ENCODE data around the gene LIX1L. TPM values are rescaled to one million over a fixed set of nuclear protein-coding genes. Genes with fewer than 3 reads are reported as not detected.
A peak's percentile ranks its signal among the peaks of the same experiment; 100 is the strongest.

Gene LIX1L
- total RNA-seq, 1 donor from 2014 or later: 25.0 TPM

DNA sequence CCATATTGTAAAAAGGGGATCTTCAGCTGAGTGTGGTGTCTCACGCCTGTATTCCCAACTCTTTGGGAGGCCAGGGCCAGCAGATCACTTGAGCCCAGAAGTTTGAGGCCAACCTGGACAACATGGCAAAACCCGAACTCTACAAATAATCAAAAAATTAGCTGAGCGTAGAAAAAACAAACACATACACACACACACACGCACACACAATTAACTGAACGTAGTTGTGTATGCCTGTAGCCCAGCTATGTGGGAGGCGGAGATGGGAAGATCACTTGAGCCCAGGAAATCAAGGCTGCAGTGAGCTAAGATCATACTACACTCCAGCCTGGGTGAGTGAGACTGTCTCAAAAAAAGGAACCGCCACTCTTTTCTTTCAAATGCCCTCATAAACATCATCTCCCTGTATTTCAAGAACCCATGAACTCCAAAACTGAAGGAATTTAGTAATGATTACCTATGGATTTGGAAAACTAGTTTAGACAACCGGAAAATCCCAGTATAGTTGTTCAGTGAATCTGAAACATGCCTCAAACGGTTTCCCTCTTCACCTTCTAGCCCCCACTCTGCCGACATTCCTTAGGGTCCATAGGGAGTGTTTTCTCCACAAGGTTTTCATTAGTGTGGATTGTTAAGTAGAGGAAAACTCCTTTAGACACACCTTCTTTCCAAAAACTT lies 34.1 kb upstream of the LIX1L start:
- TF ChIP-seq, protein P1, sequence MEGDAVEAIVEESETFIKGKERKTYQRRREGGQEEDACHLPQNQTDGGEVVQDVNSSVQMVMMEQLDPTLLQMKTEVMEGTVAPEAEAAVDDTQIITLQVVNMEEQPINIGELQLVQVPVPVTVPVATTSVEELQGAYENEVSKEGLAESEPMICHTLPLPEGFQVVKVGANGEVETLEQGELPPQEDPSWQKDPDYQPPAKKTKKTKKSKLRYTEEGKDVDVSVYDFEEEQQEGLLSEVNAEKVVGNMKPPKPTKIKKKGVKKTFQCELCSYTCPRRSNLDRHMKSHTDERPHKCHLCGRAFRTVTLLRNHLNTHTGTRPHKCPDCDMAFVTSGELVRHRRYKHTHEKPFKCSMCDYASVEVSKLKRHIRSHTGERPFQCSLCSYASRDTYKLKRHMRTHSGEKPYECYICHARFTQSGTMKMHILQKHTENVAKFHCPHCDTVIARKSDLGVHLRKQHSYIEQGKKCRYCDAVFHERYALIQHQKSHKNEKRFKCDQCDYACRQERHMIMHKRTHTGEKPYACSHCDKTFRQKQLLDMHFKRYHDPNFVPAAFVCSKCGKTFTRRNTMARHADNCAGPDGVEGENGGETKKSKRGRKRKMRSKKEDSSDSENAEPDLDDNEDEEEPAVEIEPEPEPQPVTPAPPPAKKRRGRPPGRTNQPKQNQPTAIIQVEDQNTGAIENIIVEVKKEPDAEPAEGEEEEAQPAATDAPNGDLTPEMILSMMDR (IDR thresholded peaks at IDR 0.05): no peak
- no peak for TF ChIP-seq POLR2AphosphoS5 (IDR thresholded peaks at IDR 0.05; ENCODE audit: insufficient read depth in 1 of 2, low read depth in 1 of 2)
- no peak for TF ChIP-seq POLR2A (IDR thresholded peaks at IDR 0.05)
- Histone ChIP-seq H3K4me1 (peaks cover 23% of the 10 kb centered on the region), H3K9me3 (no peaks in the 10 kb centered on the region), H3K4me3 (peak overlapping the region; percentile 83 to 89), H3K36me3 (peaks cover 19 to 40% of the 10 kb centered on the region in 2 donors), H3K27ac (peak overlapping the region; percentile 96), H3K27me3 (no peaks in the 10 kb centered on the region)
- intact Hi-C loops (cut with DNase I): no loop called here
- DNase-seq (ENCODE audit: extremely low spot score in 2 of 2): no peak

DNA sequence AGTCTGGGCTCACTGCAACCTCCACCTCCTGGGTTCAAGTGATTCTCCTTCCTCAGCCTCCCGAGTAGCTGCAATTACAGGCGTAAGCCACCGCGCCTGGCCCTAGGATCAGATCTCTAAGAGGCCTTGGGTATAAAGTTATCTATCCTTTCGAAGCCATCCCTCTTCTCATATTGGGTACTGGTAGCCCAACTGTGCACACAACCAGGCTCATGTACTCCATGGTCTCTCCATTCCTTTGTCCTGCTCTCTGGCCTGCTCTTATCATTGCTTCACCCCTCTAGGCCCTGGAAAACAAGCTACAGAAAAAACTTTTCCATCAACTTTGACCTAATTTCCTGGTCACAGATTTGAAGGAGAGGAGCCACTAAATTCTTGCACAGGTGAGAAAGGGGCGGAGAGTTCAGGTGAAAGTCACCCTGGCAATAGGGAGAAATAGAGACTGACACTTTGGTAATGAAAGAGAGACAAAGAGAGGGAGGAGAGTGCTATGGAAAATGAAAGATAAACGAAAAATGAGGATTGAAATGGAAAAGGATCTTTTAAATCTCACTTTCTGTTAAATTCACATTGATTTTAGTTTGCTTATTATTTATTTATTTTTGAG lies 32.5 kb upstream of the LIX1L start:
- DNase-seq (ENCODE audit: extremely low spot score in 2 of 2): peak in 1 of 2 donors; percentile 87
- H3K4me3 ChIP-seq: no peak overlapping the region
- H3K4me1 ChIP-seq: peaks cover 34% of the 10 kb centered on the region
- no peaks in the 10 kb centered on the region for H3K9me3 ChIP-seq
- H3K27me3 ChIP-seq: no peaks in the 10 kb centered on the region
- intact Hi-C loops (cut with DNase I): no loop called here
- TF ChIP-seq, protein P1 (IDR thresholded peaks at IDR 0.05): peak in 1 of 3 experiments; percentile 18
- TF ChIP-seq POLR2A (IDR thresholded peaks at IDR 0.05) (no peak), POLR2AphosphoS5 (IDR thresholded peaks at IDR 0.05; ENCODE audit: insufficient read depth in 1 of 2, low read depth in 1 of 2) (peak; percentile 8)
- peaks cover 19 to 34% of the 10 kb centered on the region in 2 donors for H3K36me3 ChIP-seq
- H3K27ac ChIP-seq: peak overlapping the region; percentile 96

DNA sequence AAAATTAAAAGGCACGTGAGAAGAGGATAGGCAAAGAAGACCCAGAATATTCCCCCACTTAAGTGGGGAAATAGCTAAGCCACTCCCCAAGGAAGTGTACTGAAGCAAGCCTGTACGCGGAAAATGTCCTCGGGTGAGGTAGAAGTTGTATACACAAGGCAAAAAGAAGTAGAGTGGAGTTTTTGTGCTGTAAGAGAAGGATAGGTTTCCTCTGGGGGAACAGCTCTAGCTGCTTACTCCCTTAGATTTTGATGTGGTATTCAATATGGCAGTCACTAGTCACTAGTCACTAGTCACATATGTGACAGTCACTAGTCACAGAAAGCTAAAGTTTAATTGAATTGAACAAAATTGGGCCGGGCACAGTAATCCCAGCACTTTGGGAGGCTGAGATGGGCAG lies 31.0 kb upstream of the LIX1L start:
- Histone ChIP-seq H3K27ac (peak overlapping the region; percentile 96), H3K4me1 (peaks cover 49% of the 10 kb centered on the region), H3K4me3 (no peak overlapping the region), H3K9me3 (no peaks in the 10 kb centered on the region), H3K36me3 (peaks cover 10 to 19% of the 10 kb centered on the region in 2 donors), H3K27me3 (no peaks in the 10 kb centered on the region)
- TF ChIP-seq POLR2A (IDR thresholded peaks at IDR 0.05) (no peak), POLR2AphosphoS5 (IDR thresholded peaks at IDR 0.05; ENCODE audit: insufficient read depth in 1 of 2, low read depth in 1 of 2) (no peak)
- TF ChIP-seq, protein P1 (IDR thresholded peaks at IDR 0.05): no peak
- DNase-seq (ENCODE audit: extremely low spot score in 2 of 2): no peak
- intact Hi-C loops (cut with DNase I): no loop called here

DNA sequence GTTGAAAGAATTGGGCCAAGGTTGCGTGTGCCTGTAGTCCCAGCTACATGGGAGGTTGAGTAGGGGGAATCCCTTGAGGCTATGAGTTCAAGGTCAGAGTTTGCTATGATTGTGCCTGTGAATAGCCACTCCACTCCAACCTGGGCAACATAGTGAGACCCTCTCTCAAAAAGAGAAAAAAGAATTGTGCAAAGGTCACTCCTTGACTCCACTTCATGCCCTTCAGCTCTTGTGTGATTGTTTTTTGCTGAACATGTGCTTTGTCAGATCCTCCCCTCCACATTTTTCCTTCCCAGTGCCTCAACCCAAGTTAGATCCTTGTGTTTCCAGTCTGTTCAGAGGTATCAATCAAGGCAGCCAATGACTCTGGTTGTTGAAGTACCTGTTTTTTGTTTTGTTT lies 30.1 kb upstream of the LIX1L start:
- TF ChIP-seq POLR2A (IDR thresholded peaks at IDR 0.05) (no peak), POLR2AphosphoS5 (IDR thresholded peaks at IDR 0.05; ENCODE audit: insufficient read depth in 1 of 2, low read depth in 1 of 2) (no peak)
- TF ChIP-seq, protein P1 (IDR thresholded peaks at IDR 0.05): no peak
- intact Hi-C loops (cut with DNase I): no loop called here
- no peaks in the 10 kb centered on the region for H3K9me3 ChIP-seq
- H3K36me3 ChIP-seq: peaks cover 1 to 10% of the 10 kb centered on the region in 2 donors
- no peak for DNase-seq (ENCODE audit: extremely low spot score in 2 of 2)
- H3K4me1 ChIP-seq: peaks cover 47% of the 10 kb centered on the region
- H3K4me3 ChIP-seq: no peak overlapping the region
- H3K27me3 ChIP-seq: no peaks in the 10 kb centered on the region
- H3K27ac ChIP-seq: peak overlapping the region; percentile 96

DNA sequence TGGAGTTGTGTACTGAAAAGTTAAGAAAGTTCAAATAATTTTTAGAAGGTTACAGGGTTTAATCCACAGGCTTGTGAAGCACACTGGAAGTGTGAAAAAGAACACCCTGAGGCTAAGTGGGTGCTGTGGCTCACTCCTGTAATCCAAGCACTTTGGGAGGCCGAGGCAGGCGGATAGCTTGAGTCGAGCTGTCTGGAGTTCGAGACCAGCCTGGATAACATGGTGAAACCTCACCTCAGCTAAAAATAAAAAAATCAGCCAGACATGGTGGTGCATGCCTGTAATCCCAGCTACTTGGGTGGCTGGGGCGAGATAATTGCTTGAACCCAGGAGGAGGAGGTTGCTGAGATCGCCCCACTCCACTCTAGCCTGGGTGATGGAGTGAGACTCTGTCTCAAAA lies 28.7 kb upstream of the LIX1L start:
- TF ChIP-seq, protein P1 (IDR thresholded peaks at IDR 0.05): no peak
- TF ChIP-seq POLR2A (IDR thresholded peaks at IDR 0.05) (no peak), POLR2AphosphoS5 (IDR thresholded peaks at IDR 0.05; ENCODE audit: insufficient read depth in 1 of 2, low read depth in 1 of 2) (no peak)
- peaks cover 34% of the 10 kb centered on the region for H3K4me1 ChIP-seq
- H3K36me3 ChIP-seq: no peaks in the 10 kb centered on the region
- H3K9me3 ChIP-seq: no peaks in the 10 kb centered on the region
- H3K27me3 ChIP-seq: no peaks in the 10 kb centered on the region
- intact Hi-C loops (cut with DNase I): no loop called here
- no peak overlapping the region for H3K4me3 ChIP-seq
- no peak for DNase-seq (ENCODE audit: extremely low spot score in 2 of 2)
- peak overlapping the region; percentile 83 for H3K27ac ChIP-seq

Measured in vagina (tissue), 2 donors.